ENCODE results near the gene GTF2A1.

- TF ChIP-seq CTCF (IDR thresholded peaks at IDR 0.05; ENCODE audit: insufficient read depth, low read depth, low read length) = no peak
- no peak for TF ChIP-seq EZH2 (IDR thresholded peaks at IDR 0.05; ENCODE audit: insufficient read depth, low read length)
Measured at GRCh38 chr14:81172353-81172752, 48.4 kb downstream of the GTF2A1 start.

All from astrocyte (in vitro differentiated cells and primary cell).